Endothelial cell (in vitro differentiated cells): ENCODE data around the gene TMPO. TPM values are rescaled to one million over a fixed set of nuclear protein-coding genes. Genes with fewer than 3 reads are reported as not detected.
"Not testable (repeated sequence)": the region's sequence is repeated elsewhere in the genome, so short reads cannot be mapped to it uniquely, and the experiment has no call there.

Experiments
- DNase-seq: peaks from one replicate; pipeline ENCODE4 v3.0.0; 2021; ENCODE audit warnings: low spot score
- H3K27ac Mint-ChIP-seq: one replicate; pipeline ENCODE4 v1.8.0; 2021; ENCODE audit warnings: mixed read lengths, inconsistent platforms; ENCODE audit not compliant: unreplicated experiment
- H3K27me3 Mint-ChIP-seq: one replicate; pipeline ENCODE4 v1.8.0; 2021; ENCODE audit warnings: mild to moderate bottlenecking, moderate library complexity, mixed read lengths, inconsistent platforms; ENCODE audit not compliant: unreplicated experiment
- H3K36me3 Mint-ChIP-seq: one replicate; pipeline ENCODE4 v1.8.0; 2021; ENCODE audit warnings: mild to moderate bottlenecking, low read depth, mixed read lengths, inconsistent platforms; ENCODE audit not compliant: unreplicated experiment
- H3K4me1 Mint-ChIP-seq: one replicate; pipeline ENCODE4 v1.8.0; 2021; ENCODE audit warnings: mild to moderate bottlenecking, mixed read lengths, inconsistent platforms; ENCODE audit not compliant: unreplicated experiment
- H3K4me3 Mint-ChIP-seq: one replicate; pipeline ENCODE4 v1.8.0; 2021; ENCODE audit warnings: mild to moderate bottlenecking, mixed read lengths, inconsistent platforms; ENCODE audit not compliant: unreplicated experiment
- H3K9me3 Mint-ChIP-seq: one replicate; pipeline ENCODE4 v1.8.0; 2021; ENCODE audit warnings: mixed read lengths, inconsistent platforms; ENCODE audit not compliant: unreplicated experiment
- total RNA-seq: library from RNA; stranded (reverse); fragmentation: NEBNext Ultra II Directional; extraction: Animal tissue kit (Norgen Biotek cat#: 25700); gene quantifications from one replicate; pipeline ENCODE4 v1.2.1, GENCODE V29; 2021; ENCODE audit not compliant: unreplicated experiment
- TF ChIP-seq, protein P1 (sequence below): fragments of 200-600 bp; sonication (generic); IDR thresholded peaks from one replicate; pipeline ENCODE4 v1.5.0; 2021; ENCODE audit warnings: antibody characterized with exemption; ENCODE audit not compliant: unreplicated experiment

The TMPO gene
- total RNA-seq, 1 donor from 2014 or later = 125 TPM

DNA sequence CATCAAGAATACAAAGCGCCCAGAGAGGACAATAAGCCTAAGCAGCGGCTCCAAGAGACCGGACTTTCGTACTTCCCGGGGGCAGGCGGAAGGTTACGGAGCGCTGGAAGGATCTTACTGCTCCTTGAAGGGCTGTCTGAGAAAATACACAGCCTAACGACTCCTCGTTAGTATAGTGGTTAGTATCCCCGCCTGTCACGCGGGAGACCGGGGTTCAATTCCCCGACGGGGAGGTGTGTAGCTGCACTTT is 12.1 kb upstream of the TMPO start:
- DNase-seq = peak; percentile 87
- peaks cover 27% of the 10 kb centered on the region for H3K27me3 Mint-ChIP-seq
- H3K9me3 Mint-ChIP-seq = no peaks in the 10 kb centered on the region
- peaks cover 16% of the 10 kb centered on the region for H3K36me3 Mint-ChIP-seq
- peaks cover 18% of the 10 kb centered on the region for H3K4me1 Mint-ChIP-seq
- peak overlapping the region; percentile 98 for H3K27ac Mint-ChIP-seq
- H3K4me3 Mint-ChIP-seq = peak overlapping the region; percentile 93
- TF ChIP-seq, protein P1, sequence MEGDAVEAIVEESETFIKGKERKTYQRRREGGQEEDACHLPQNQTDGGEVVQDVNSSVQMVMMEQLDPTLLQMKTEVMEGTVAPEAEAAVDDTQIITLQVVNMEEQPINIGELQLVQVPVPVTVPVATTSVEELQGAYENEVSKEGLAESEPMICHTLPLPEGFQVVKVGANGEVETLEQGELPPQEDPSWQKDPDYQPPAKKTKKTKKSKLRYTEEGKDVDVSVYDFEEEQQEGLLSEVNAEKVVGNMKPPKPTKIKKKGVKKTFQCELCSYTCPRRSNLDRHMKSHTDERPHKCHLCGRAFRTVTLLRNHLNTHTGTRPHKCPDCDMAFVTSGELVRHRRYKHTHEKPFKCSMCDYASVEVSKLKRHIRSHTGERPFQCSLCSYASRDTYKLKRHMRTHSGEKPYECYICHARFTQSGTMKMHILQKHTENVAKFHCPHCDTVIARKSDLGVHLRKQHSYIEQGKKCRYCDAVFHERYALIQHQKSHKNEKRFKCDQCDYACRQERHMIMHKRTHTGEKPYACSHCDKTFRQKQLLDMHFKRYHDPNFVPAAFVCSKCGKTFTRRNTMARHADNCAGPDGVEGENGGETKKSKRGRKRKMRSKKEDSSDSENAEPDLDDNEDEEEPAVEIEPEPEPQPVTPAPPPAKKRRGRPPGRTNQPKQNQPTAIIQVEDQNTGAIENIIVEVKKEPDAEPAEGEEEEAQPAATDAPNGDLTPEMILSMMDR = no peak

DNA sequence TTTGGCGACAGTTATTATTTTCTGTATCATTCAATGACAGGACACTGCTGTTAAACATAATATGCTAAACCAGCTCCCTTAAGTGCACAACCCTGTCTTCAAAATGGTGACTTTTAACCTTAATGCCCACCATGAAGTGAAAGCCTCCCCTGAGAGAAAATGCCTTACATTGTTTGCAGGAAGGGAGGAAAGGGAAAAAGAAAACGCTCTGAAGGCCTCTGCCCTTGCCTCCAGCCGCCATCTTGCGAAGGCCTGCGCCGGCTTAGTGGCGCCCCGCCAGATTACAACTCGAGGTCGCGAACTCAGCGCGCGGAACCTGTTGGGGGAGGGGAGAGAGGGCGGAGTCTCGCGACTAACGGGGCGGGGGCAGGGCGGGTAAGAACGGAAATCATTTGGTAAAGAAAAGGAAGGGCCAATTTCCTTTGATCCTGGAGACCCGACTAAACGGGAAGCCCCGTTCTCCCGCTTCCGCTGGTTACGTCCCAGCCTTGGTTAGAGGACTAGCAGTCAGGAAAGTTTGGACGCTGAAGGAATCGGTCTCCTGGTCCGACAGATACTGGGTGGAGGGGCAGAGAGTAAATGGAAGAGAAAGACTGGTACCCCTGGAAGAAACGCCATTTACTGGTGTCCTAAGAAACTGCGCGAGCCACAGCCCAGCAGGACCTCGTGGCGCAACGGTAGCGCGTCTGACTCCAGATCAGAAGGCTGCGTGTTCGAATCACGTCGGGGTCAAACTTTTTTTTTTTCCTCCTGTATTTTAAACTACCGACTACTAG is 11.6 kb upstream of the TMPO start:
- Mint-ChIP-seq H3K27me3 (peaks cover 27% of the 10 kb centered on the region), H3K4me3 (peak overlapping the region; percentile 93), H3K4me1 (peaks cover 18% of the 10 kb centered on the region), H3K36me3 (peaks cover 16% of the 10 kb centered on the region), H3K27ac (peak overlapping the region; percentile 98), H3K9me3 (no peaks in the 10 kb centered on the region)
- TF ChIP-seq, protein P1 = no peak
- peak; percentile 94 for DNase-seq

DNA sequence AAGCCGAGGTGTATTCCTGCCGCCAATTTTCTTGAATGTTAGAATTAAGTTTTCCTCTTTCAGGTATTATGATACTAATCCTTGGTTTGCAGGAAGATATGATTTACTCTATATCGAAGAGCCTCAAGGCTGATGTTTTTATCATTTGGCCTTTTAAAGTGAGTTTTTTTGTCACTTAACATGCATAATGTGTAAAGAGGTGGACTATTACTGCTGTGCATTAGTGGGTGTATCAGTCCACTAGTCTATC is 11.1 kb upstream of the TMPO start:
- peak overlapping the region; percentile 98 for H3K27ac Mint-ChIP-seq
- DNase-seq = no peak
- H3K4me1 Mint-ChIP-seq = peaks cover 23% of the 10 kb centered on the region
- peaks cover 16% of the 10 kb centered on the region for H3K36me3 Mint-ChIP-seq
- TF ChIP-seq, protein P1 = no peak
- H3K27me3 Mint-ChIP-seq = peaks cover 27% of the 10 kb centered on the region
- H3K4me3 Mint-ChIP-seq = peak overlapping the region; percentile 93
- H3K9me3 Mint-ChIP-seq = no peaks in the 10 kb centered on the region

DNA sequence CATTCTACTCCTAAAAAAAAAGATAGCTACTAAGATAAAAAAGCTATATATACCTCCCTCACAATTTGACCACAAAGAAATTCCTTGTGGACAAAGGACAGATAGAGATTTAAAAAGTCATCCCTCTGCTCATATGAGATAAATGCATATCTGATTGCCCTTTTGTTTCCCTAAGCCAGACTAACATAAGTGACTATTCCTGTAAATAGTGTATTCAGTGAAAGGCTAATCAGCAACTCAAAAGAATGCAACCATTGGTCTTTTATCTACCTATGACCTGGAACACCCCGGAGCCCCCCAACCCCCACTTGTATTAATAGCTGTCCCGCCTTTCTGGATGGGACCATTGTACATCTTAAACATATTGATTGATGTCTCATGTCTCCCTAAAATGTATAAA is 6.3 kb upstream of the TMPO start:
- no peak for DNase-seq
- Mint-ChIP-seq H3K27me3 (peaks cover 9% of the 10 kb centered on the region), H3K9me3 (no peaks in the 10 kb centered on the region), H3K36me3 (peaks cover 3% of the 10 kb centered on the region), H3K4me3 (no peak overlapping the region), H3K27ac (peak overlapping the region; percentile 68), H3K4me1 (peaks cover 17% of the 10 kb centered on the region)
- TF ChIP-seq, protein P1 = no peak

DNA sequence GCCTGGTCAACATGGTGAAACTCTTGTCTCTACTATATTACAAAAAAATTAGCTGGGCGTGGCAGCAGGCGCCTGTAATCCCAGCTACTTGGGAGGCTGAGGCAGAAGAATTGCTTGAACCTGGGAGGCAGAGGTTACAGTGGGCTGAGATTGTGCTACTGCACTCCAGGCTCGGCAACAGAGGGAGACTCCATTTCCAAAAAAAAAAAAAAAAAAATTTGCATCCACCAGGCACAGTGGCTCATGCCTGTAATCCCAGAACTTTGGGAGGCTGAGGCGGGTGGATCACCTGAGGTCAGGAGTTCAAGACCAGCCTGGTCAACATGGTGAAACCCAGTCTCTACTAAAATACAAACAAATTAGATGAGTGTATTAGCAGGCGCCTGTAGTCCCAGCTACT is 3.6 kb upstream of the TMPO start:
- not testable (repeated sequence) for H3K27me3 Mint-ChIP-seq, H3K9me3 Mint-ChIP-seq, H3K36me3 Mint-ChIP-seq, H3K4me3 Mint-ChIP-seq, DNase-seq, H3K27ac Mint-ChIP-seq
- peaks cover 25% of the 10 kb centered on the region for H3K4me1 Mint-ChIP-seq
